WTC11 (cell line): ENCODE results near the gene PAX8. TPM values are rescaled to one million over a fixed set of nuclear protein-coding genes. Genes with fewer than 3 reads are reported as not detected.

Experiments used
- ATAC-seq: fragments of 200-7000 bp; cut with Tn5 transposase; 2 replicates; pipeline ENCODE4 v1.10.0; 2021; ENCODE audit warnings: mild to moderate bottlenecking, moderate library complexity
- CTCF ChIA-PET: fragments of 300-600 bp; sonication (Branson Sonifier 250); formaldehyde crosslinking; loops from one replicate; lab custom pipeline; 2021; ENCODE audit warnings: antibody characterized with exemption; lab: Charles Lee
- POLR2A ChIA-PET: fragments of 350-600 bp; sonication (Branson Sonifier 250); formaldehyde crosslinking; loops from one replicate; lab custom pipeline; 2021; ENCODE audit warnings: antibody characterized with exemption; lab: Charles Lee
- DNase-seq: peaks from one replicate; pipeline ENCODE4 v3.0.0; 2021; ENCODE audit warnings: low spot score
- H3K27ac Mint-ChIP-seq: 2 replicates; pipeline ENCODE4 v1.8.0; 2021; ENCODE audit warnings: mixed read lengths
- H3K27me3 Mint-ChIP-seq: 2 replicates; pipeline ENCODE4 v1.8.0; 2021; ENCODE audit warnings: low read depth, mild to moderate bottlenecking, moderate library complexity, mixed read lengths
- H3K36me3 Mint-ChIP-seq: 2 replicates; pipeline ENCODE4 v1.8.0; 2021; ENCODE audit warnings: mixed read lengths
- H3K4me1 Mint-ChIP-seq: 2 replicates; pipeline ENCODE4 v1.8.0; 2022; ENCODE audit warnings: mixed read lengths
- H3K4me3 Mint-ChIP-seq: 2 replicates; pipeline ENCODE4 v1.8.0; 2021; ENCODE audit warnings: mild to moderate bottlenecking, moderate library complexity, mixed read lengths
- H3K9me3 Mint-ChIP-seq: 2 replicates; pipeline ENCODE4 v1.8.0; 2021; ENCODE audit warnings: mixed read lengths
- ATF6 ChIP-seq: sonication (generic); formaldehyde crosslinking; IDR thresholded peaks from 2 replicates; pipeline ENCODE4 v1.8.1; 2023; ENCODE audit warnings: mild to moderate bottlenecking, missing genetic modification reagents
- CREB1 ChIP-seq: sonication (generic); formaldehyde crosslinking; IDR thresholded peaks from 2 replicates; pipeline ENCODE4 v1.8.0; 2023; ENCODE audit warnings: mild to moderate bottlenecking, missing genetic modification reagents
- CTCF ChIP-seq: fragments of 200-600 bp; IDR thresholded peaks from 2 replicates; pipeline ENCODE4 v1.8.0; 2022; ENCODE audit warnings: antibody characterized with exemption
- E2F1 ChIP-seq: sonication (generic); formaldehyde crosslinking; IDR thresholded peaks from 2 replicates; pipeline ENCODE4 v1.8.0; 2022; ENCODE audit warnings: mild to moderate bottlenecking, missing genetic modification reagents
- EMX1 ChIP-seq: fragments of 250-450 bp; sonication (Bioruptor Pico); IDR thresholded peaks from 2 replicates; pipeline ENCODE4 v1.8.0; 2021; ENCODE audit warnings: mild to moderate bottlenecking
- GABPB1 ChIP-seq: sonication (generic); formaldehyde crosslinking; IDR thresholded peaks from 2 replicates; pipeline ENCODE4 v1.8.1; 2023; ENCODE audit warnings: mild to moderate bottlenecking, missing genetic modification reagents
- IRF1 ChIP-seq: sonication (generic); formaldehyde crosslinking; IDR thresholded peaks from 2 replicates; pipeline ENCODE4 v1.8.0; 2023; ENCODE audit warnings: missing genetic modification reagents
- IRF2 ChIP-seq: sonication (generic); formaldehyde crosslinking; IDR thresholded peaks from 2 replicates; pipeline ENCODE4 v1.8.0; 2022; ENCODE audit warnings: low read depth, missing genetic modification reagents, borderline replicate concordance
- KAT7 ChIP-seq: sonication (generic); formaldehyde crosslinking; IDR thresholded peaks from 2 replicates; pipeline ENCODE4 v1.8.1; 2023; ENCODE audit warnings: missing genetic modification reagents, mild to moderate bottlenecking, borderline replicate concordance
- NFE2L1 ChIP-seq: sonication (generic); formaldehyde crosslinking; IDR thresholded peaks from 2 replicates; pipeline ENCODE4 v1.8.1; 2023; ENCODE audit warnings: missing genetic modification reagents
- PREB ChIP-seq: sonication (generic); formaldehyde crosslinking; IDR thresholded peaks from 2 replicates; pipeline ENCODE4 v1.8.1; 2022; ENCODE audit warnings: mild to moderate bottlenecking, missing genetic modification reagents, moderate library complexity, borderline replicate concordance
- SOX15 ChIP-seq: fragments of 250-450 bp; sonication (Bioruptor Pico); IDR thresholded peaks from 2 replicates; pipeline ENCODE4 v1.9.0; 2021; ENCODE audit warnings: mild to moderate bottlenecking
- TP53 ChIP-seq: sonication (generic); formaldehyde crosslinking; IDR thresholded peaks from 2 replicates; pipeline ENCODE4 v1.8.1; 2023; ENCODE audit warnings: mild to moderate bottlenecking, missing genetic modification reagents
- ZNF138 ChIP-seq: sonication (generic); formaldehyde crosslinking; conservative IDR thresholded peaks from 2 replicates; pipeline ENCODE4 v1.8.1; 2022; ENCODE audit warnings: mild to moderate bottlenecking, moderate library complexity, missing genetic modification reagents
- ZNF281 ChIP-seq: sonication (generic); formaldehyde crosslinking; IDR thresholded peaks from 2 replicates; pipeline ENCODE4 v1.8.0; 2023; ENCODE audit warnings: mild to moderate bottlenecking, missing genetic modification reagents
- ZNF317 ChIP-seq: sonication (generic); formaldehyde crosslinking; IDR thresholded peaks from 2 replicates; pipeline ENCODE4 v1.8.1; 2023; ENCODE audit warnings: low read depth, mild to moderate bottlenecking, moderate library complexity, missing genetic modification reagents, borderline replicate concordance
- ZNF512 ChIP-seq: sonication (generic); formaldehyde crosslinking; IDR thresholded peaks from 2 replicates; pipeline ENCODE4 v1.8.1; 2022; ENCODE audit warnings: missing genetic modification reagents, borderline replicate concordance
- ZSCAN18 ChIP-seq: fragments of 250-450 bp; sonication (Bioruptor Pico); IDR thresholded peaks from 2 replicates; pipeline ENCODE4 v2.1.2; 2022; ENCODE audit warnings: mild to moderate bottlenecking, moderate library complexity
- total RNA-seq: library from RNA; stranded (reverse); gene quantifications from 3 replicates; pipeline ENCODE4 v1.2.3, GENCODE V29; 2021

The PAX8 gene
- total RNA-seq, 1 experiment from 2014 or later: 0.35 TPM

GRCh38 chr2:113268621-113269360, 9.9 kb downstream of the PAX8 start:
- H3K27ac Mint-ChIP-seq: no peak overlapping the region
- ATAC-seq: no peak
- peaks cover 86% of the 10 kb centered on the region for H3K27me3 Mint-ChIP-seq
- no peak overlapping the region for H3K4me3 Mint-ChIP-seq
- H3K36me3 Mint-ChIP-seq: no peaks in the 10 kb centered on the region
- CTCF ChIA-PET: interaction anchor here (1.0 to 2.7 kb wide), 2 partner anchors 64 to 131 kb away, joined by 3 to 15 read pairs; no protein-coding TSS in a partner anchor
- peaks cover 17% of the 10 kb centered on the region for H3K4me1 Mint-ChIP-seq
- POLR2A ChIA-PET: no interaction called here
- no peak for DNase-seq
- H3K9me3 Mint-ChIP-seq: no peaks in the 10 kb centered on the region
- TF ChIP-seq CTCF: no peak
- TF ChIP-seq ZSCAN18 (CRISPR knock-in tag): no peak
- TF ChIP-seq EMX1: no peak
- TF ChIP-seq ZNF512 (CRISPR knock-in tag): no peak
- no peak for TF ChIP-seq E2F1 (CRISPR knock-in tag)
- TF ChIP-seq GABPB1 (CRISPR knock-in tag): no peak

- H3K27ac Mint-ChIP-seq: no peak overlapping the region
- no peak overlapping the region for H3K4me3 Mint-ChIP-seq
- TF ChIP-seq NFE2L1 (no peak), CREB1 (CRISPR knock-in tag) (no peak), IRF2 (CRISPR knock-in tag) (no peak), ZNF317 (no peak), SOX15 (no peak), IRF1 (no peak), PREB (CRISPR knock-in tag) (no peak), ATF6 (no peak), ZNF281 (CRISPR knock-in tag) (no peak), TP53 (no peak), EMX1 (no peak), ZNF138 (CRISPR knock-in tag) (no peak), KAT7 (CRISPR knock-in tag) (no peak)
These were observed 12.3 kb downstream of the PAX8 start for GRCh38 chr2:113266431-113266830.

More at GRCh38 chr2:113266431-113266830, 12.3 kb downstream of the PAX8 start:
- DNase-seq (no peak), ATAC-seq (no peak)
- H3K36me3 Mint-ChIP-seq: no peaks in the 10 kb centered on the region
- H3K27me3 Mint-ChIP-seq: peaks cover 80% of the 10 kb centered on the region
- ChIA-PET CTCF (interaction anchor here (0.8 to 1.5 kb wide), 4 partner anchors 67 to 186 kb away, joined by 3 to 5 read pairs (median 3); no protein-coding TSS in a partner anchor), POLR2A (no interaction called here)
- no peaks in the 10 kb centered on the region for H3K9me3 Mint-ChIP-seq
- H3K4me1 Mint-ChIP-seq: no peaks in the 10 kb centered on the region
